Smooth muscle cell (in vitro differentiated cells): ENCODE data around the gene ERCC6L2. TPM values are rescaled to one million over a fixed set of nuclear protein-coding genes. Genes with fewer than 3 reads are reported as not detected.

Source experiments
- DNase-seq: peaks from one replicate; lab custom pipeline; 2025; ENCODE audit not compliant: unreplicated experiment; lab: John Stamatoyannopoulos, UW
- H2AFZ ChIP-seq: fragments of 200-600 bp; sonication (generic); 2 replicates; pipeline ENCODE4 v1.6.0; 2016; ENCODE audit warnings: antibody characterized with exemption, low read depth, mild to moderate bottlenecking
- H3F3A ChIP-seq: fragments of 200-600 bp; sonication (generic); 2 replicates; pipeline ENCODE4 v1.6.0; 2017; ENCODE audit warnings: antibody characterized with exemption, low read depth
- H3K27ac ChIP-seq: fragments of 200-600 bp; sonication (generic); 2 replicates; pipeline ENCODE4 v1.5.1; 2016; ENCODE audit warnings: low read depth, mild to moderate bottlenecking
- H3K27me3 ChIP-seq: fragments of 200-600 bp; sonication (generic); 2 replicates; pipeline ENCODE4 v1.6.1; 2016; ENCODE audit warnings: low read depth, mild to moderate bottlenecking
- H3K36me3 ChIP-seq: fragments of 200-600 bp; sonication (generic); 2 replicates; pipeline ENCODE4 v1.5.1; 2016; ENCODE audit warnings: low read depth
- H3K4me1 ChIP-seq: fragments of 200-600 bp; sonication (generic); 2 replicates; pipeline ENCODE4 v1.5.1; 2016; ENCODE audit warnings: low read depth
- H3K4me2 ChIP-seq: fragments of 200-600 bp; sonication (generic); 2 replicates; pipeline ENCODE4 v1.6.0; 2016; ENCODE audit warnings: mild to moderate bottlenecking
- H3K4me3 ChIP-seq: fragments of 200-600 bp; sonication (generic); 2 replicates; pipeline ENCODE4 v1.5.1; 2016; ENCODE audit warnings: mild to moderate bottlenecking
- H3K79me2 ChIP-seq: fragments of 200-600 bp; sonication (generic); 2 replicates; pipeline ENCODE4 v1.6.0; 2016; ENCODE audit warnings: low read depth, mild to moderate bottlenecking
- H3K9ac ChIP-seq: fragments of 200-600 bp; sonication (generic); 2 replicates; pipeline ENCODE4 v1.6.0; 2016; ENCODE audit warnings: low read depth
- H3K9me3 ChIP-seq: fragments of 200-600 bp; sonication (generic); replicated peaks from 2 replicates; pipeline ENCODE4 v1.5.1; 2016; ENCODE audit warnings: low read depth
- H4K20me1 ChIP-seq: fragments of 200-600 bp; sonication (generic); 2 replicates; pipeline ENCODE4 v1.6.0; 2016; ENCODE audit warnings: low read depth
- CTCF ChIP-seq: fragments of 200-600 bp; sonication (generic); IDR thresholded peaks from 2 replicates; pipeline ENCODE4 v1.5.1; 2017; ENCODE audit warnings: borderline replicate concordance, mild to moderate bottlenecking, antibody characterized with exemption; ENCODE audit not compliant: insufficient read depth, poor library complexity, severe bottlenecking
- WGBS: methylation state at CpG from one replicate; pipeline ENCODE4 v1.1.7; 2016; ENCODE audit warnings: low lambda C conversion rate; 5-methylcytosine and 5-hydroxymethylcytosine counted together
- polyA plus RNA-seq: library from polyadenylated mRNA; unstranded; fragments of >200 nt; fragmentation: Nextera tagmentation; extraction: Ambion mirVana; gene quantifications from 2 replicates; pipeline ENCODE4 v1.2.1, GENCODE V29; 2016
- total RNA-seq: library from RNA; depleted of rRNA; stranded (reverse); fragments of >200 nt; gene quantifications from 2 replicates; pipeline ENCODE4 v1.2.3, GENCODE V29; 2014

Gene ERCC6L2
- total and polyA plus RNA-seq, 2 experiments from 2014 or later, result 9.6 to 39.4 TPM

DNA sequence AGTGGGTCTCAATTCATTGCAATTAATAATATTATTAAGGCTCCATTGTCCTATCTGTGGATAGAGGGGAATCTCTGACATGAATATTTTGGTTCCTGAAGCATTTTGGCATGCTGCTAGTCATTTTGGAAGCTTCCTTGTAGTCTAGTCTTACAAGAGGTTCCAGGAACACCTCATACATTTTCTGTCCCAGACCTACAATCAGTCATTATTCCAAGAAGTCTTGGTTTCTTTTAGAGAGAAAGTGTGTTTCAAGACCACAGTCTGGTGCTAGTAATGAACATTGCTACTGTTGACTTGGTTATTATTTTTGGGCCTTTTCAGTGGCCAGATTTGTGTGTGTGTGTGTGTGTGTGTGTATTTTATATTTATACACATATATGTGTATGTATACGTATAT lies 98.9 kb downstream of the ERCC6L2 start:
- no peaks in the 10 kb centered on the region for H3K27me3 ChIP-seq
- no peaks in the 10 kb centered on the region for H3F3A ChIP-seq
- no peaks in the 10 kb centered on the region for H3K9me3 ChIP-seq
- H3K27ac ChIP-seq, result no peak overlapping the region
- no peaks in the 10 kb centered on the region for H4K20me1 ChIP-seq
- peaks cover 8% of the 10 kb centered on the region for H3K4me1 ChIP-seq
- H3K79me2 ChIP-seq, result no peaks in the 10 kb centered on the region
- no peak overlapping the region for H3K9ac ChIP-seq
- 96% methylated on average over 1 of the region's 1 CpG for WGBS
- H3K36me3 ChIP-seq, result peaks cover 21% of the 10 kb centered on the region
- DNase-seq, result no peak
- no peak for TF ChIP-seq CTCF
- H2AFZ ChIP-seq, result no peak overlapping the region
- no peak overlapping the region for H3K4me2 ChIP-seq
- no peak overlapping the region for H3K4me3 ChIP-seq

DNA sequence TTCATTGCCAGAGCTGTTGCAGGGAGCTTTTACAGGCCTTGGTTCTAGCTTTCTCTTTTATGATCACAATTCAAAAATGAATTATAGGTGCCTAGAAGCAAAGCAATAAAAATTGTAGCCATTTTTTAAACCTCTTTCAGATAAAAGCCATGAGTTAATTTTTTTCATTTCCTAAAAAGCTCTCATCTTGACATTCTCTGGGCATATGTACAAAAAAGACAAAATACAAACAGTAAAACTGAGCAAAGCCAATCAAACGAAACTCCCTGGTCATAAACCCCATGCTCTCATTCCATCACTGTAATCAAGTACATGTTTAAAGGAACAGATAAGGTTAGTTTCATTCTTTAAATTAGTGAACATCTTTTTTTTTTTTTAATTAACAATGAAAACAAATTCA lies 101.9 kb downstream of the ERCC6L2 start:
- WGBS, result 86% methylated on average over 1 of the region's 1 CpG
- Histone ChIP-seq H2AFZ (no peak overlapping the region), H3K4me3 (no peak overlapping the region), H3K9me3 (no peaks in the 10 kb centered on the region), H3K27ac (no peak overlapping the region), H3K36me3 (peaks cover 7% of the 10 kb centered on the region), H3K27me3 (no peaks in the 10 kb centered on the region), H3K4me2 (no peak overlapping the region), H3K4me1 (peaks cover 29% of the 10 kb centered on the region), H3F3A (no peaks in the 10 kb centered on the region), H3K9ac (no peak overlapping the region), H3K79me2 (no peaks in the 10 kb centered on the region), H4K20me1 (no peaks in the 10 kb centered on the region)
- DNase-seq, result no peak
- TF ChIP-seq CTCF, result no peak

- no peak overlapping the region for H3K4me3 ChIP-seq
- H3K79me2 ChIP-seq, result no peaks in the 10 kb centered on the region
- WGBS, result 97% methylated on average over 4 of the region's 4 CpGs
- H3F3A ChIP-seq, result no peaks in the 10 kb centered on the region
- H3K4me2 ChIP-seq, result no peak overlapping the region
- DNase-seq, result no peak
- H4K20me1 ChIP-seq, result no peaks in the 10 kb centered on the region
- H3K4me1 ChIP-seq, result peaks cover 35% of the 10 kb centered on the region
- peaks cover under 1% of the 10 kb centered on the region for H3K36me3 ChIP-seq
- no peaks in the 10 kb centered on the region for H3K9me3 ChIP-seq
- TF ChIP-seq CTCF, result no peak
- H3K27ac ChIP-seq, result no peak overlapping the region
- H3K9ac ChIP-seq, result no peak overlapping the region
- no peak overlapping the region for H2AFZ ChIP-seq
- no peaks in the 10 kb centered on the region for H3K27me3 ChIP-seq
Measured at GRCh38 chr9:95978106-95978505, 102.6 kb downstream of the ERCC6L2 start.

- no peak for TF ChIP-seq CTCF
- peaks cover 4% of the 10 kb centered on the region for H4K20me1 ChIP-seq
- H3K79me2 ChIP-seq, result no peaks in the 10 kb centered on the region
- no peak overlapping the region for H2AFZ ChIP-seq
- H3F3A ChIP-seq, result no peaks in the 10 kb centered on the region
- no peak overlapping the region for H3K4me2 ChIP-seq
- H3K9ac ChIP-seq, result no peak overlapping the region
- H3K36me3 ChIP-seq, result no peaks in the 10 kb centered on the region
- no peak for DNase-seq
- H3K4me3 ChIP-seq, result no peak overlapping the region
- H3K27ac ChIP-seq, result no peak overlapping the region
- WGBS, result 96% methylated on average over 4 of the region's 4 CpGs
- no peaks in the 10 kb centered on the region for H3K27me3 ChIP-seq
- H3K4me1 ChIP-seq, result peaks cover 35% of the 10 kb centered on the region
- H3K9me3 ChIP-seq, result no peaks in the 10 kb centered on the region
Measured at GRCh38 chr9:95979446-95979845, 104.0 kb downstream of the ERCC6L2 start.
